IPS DF 6.9 (cell line): ENCODE results near the gene SYPL1.

Experiments used
- DNase-seq: peaks from one replicate; pipeline ENCODE4 v3.0.0-alpha.2; 2013; ENCODE audit warnings: low read depth, low spot score
- H3K27ac ChIP-seq: one replicate; pipeline ENCODE4 v1.5.1; 2013; ENCODE audit warnings: low read length, control low read depth
- H3K27me3 ChIP-seq: 2 replicates; pipeline ENCODE4 v1.6.1; 2013; ENCODE audit warnings: mild to moderate bottlenecking, low read length; ENCODE audit not compliant: control insufficient read depth, insufficient read depth
- H3K36me3 ChIP-seq: 2 replicates; pipeline ENCODE4 v1.6.1; 2013; ENCODE audit warnings: low read length; ENCODE audit not compliant: control insufficient read depth, insufficient read depth
- H3K4me1 ChIP-seq: 2 replicates; pipeline ENCODE4 v1.6.1; 2013; ENCODE audit warnings: low read length; ENCODE audit not compliant: control insufficient read depth, insufficient read depth
- H3K4me3 ChIP-seq: 2 replicates; pipeline ENCODE4 v1.5.1; 2013; ENCODE audit warnings: mild to moderate bottlenecking, low read length
- H3K9me3 ChIP-seq: 2 replicates; pipeline ENCODE4 v1.6.1; 2013; ENCODE audit warnings: low read length, inconsistent platforms; ENCODE audit not compliant: control insufficient read depth, insufficient read depth
- WGBS: extraction: QIAGEN DNeasy Blood & Tissue Kit; methylation state at CpG from one replicate; pipeline ENCODE4 v1.1.7; 2013; ENCODE audit warnings: mixed read lengths, missing lambda C conversion rate; ENCODE audit not compliant: insufficient read length, insufficient coverage; 5-methylcytosine and 5-hydroxymethylcytosine counted together

Gene SYPL1

GRCh38 chr7:106112118-106112971 lies at the start of gene SYPL1:
Gene SYPL1 (minus strand): TSS chr7:106112312. CDS start chr7:106112208, 104 bp downstream.
- no CpG with 5 or more reads among the region's 76 CpGs for WGBS
- Histone ChIP-seq H3K27ac (no peak within 1 kb of the TSS), H3K4me1 (no peaks in the 10 kb centered on the region; the same call in 1 of the 2 replicates), H3K36me3 (no peaks in the 10 kb centered on the region), H3K4me3 (peak within 1 kb of the TSS; percentile 94), H3K9me3 (no peaks in the 10 kb centered on the region), H3K27me3 (no peaks in the 10 kb centered on the region)
- DNase-seq: peak; percentile 54

GRCh38 chr7:106155027-106155426 lies 42.9 kb upstream of the SYPL1 start:
- Histone ChIP-seq H3K4me3 (no peak overlapping the region), H3K27me3 (no peaks in the 10 kb centered on the region), H3K27ac (no peak overlapping the region), H3K9me3 (no peaks in the 10 kb centered on the region), H3K36me3 (no peaks in the 10 kb centered on the region), H3K4me1 (no peaks in the 10 kb centered on the region)
- no CpG with 5 or more reads among the region's 4 CpGs for WGBS
- DNase-seq: no peak

DNA sequence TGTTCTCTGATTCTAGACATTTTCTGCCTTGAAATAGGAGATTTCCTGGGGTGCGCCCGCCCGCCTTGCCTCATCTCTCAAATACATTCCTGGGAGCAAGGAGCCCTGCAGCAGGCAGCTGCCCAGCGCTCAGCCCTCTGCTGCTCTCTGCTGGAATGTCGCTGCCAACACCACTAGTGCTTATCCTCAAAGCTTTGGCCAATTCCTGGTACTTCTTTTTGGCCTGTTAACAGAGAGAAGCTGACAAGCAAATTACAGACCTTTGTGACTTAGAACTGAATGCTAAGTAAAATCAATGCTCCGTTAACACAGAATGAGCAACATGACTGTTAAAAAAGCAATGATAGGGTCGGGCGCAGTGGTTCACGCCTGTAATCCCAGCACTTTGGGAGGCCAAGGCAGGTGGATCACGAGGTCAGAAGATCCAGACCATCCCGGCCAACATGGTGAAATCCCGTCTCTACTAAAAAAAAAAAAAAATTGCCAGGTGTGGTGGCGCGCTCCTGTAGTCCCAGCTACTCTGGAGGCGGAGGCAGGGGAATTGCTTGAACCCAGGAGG lies 41.9 kb upstream of the SYPL1 start:
- Histone ChIP-seq H3K27ac (no peak overlapping the region), H3K9me3 (no peaks in the 10 kb centered on the region), H3K27me3 (no peaks in the 10 kb centered on the region), H3K4me3 (no peak overlapping the region), H3K36me3 (no peaks in the 10 kb centered on the region), H3K4me1 (no peaks in the 10 kb centered on the region)
- DNase-seq: peak; percentile 74
- no CpG with 5 or more reads among the region's 15 CpGs for WGBS

DNA sequence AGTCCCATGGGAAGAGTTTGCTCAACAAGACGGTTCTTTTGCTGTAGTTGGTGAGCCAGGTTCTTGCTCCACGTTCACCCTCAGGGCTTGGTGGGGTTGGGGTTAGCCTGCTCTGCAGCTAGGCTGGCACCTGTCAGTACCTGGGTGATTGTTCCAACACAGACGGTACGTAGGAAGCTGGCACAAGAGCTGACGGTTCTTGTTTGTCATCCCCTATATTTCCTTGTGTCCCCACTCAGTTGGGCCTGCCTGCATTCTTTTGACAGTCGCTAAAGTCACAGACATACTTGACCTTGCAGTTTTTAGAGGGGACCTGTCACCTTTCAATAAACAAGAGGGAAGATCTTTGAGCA lies 40.2 kb upstream of the SYPL1 start:
- Histone ChIP-seq H3K4me3 (no peak overlapping the region), H3K4me1 (no peaks in the 10 kb centered on the region), H3K36me3 (no peaks in the 10 kb centered on the region), H3K27me3 (no peaks in the 10 kb centered on the region), H3K27ac (no peak overlapping the region), H3K9me3 (no peaks in the 10 kb centered on the region)
- WGBS: no CpG with 5 or more reads among the region's 6 CpGs
- DNase-seq: no peak

- H3K36me3 ChIP-seq: no peaks in the 10 kb centered on the region
- no peak overlapping the region for H3K27ac ChIP-seq
- no peaks in the 10 kb centered on the region for H3K4me1 ChIP-seq
- H3K27me3 ChIP-seq: no peaks in the 10 kb centered on the region
- WGBS: no CpG with 5 or more reads among the region's 7 CpGs
- no peaks in the 10 kb centered on the region for H3K9me3 ChIP-seq
- H3K4me3 ChIP-seq: no peak overlapping the region
- DNase-seq: no peak
Measured at GRCh38 chr7:106151459-106152312, 39.6 kb upstream of the SYPL1 start.

GRCh38 chr7:106143711-106144337 lies 31.7 kb upstream of the SYPL1 start:
- Histone ChIP-seq H3K4me1 (peaks cover 2% of the 10 kb centered on the region), H3K36me3 (no peaks in the 10 kb centered on the region), H3K27ac (no peak overlapping the region), H3K4me3 (no peak overlapping the region), H3K27me3 (no peaks in the 10 kb centered on the region), H3K9me3 (no peaks in the 10 kb centered on the region)
- no peak for DNase-seq
- no CpG with 5 or more reads among the region's 10 CpGs for WGBS

GRCh38 chr7:106142136-106142535 lies 30.0 kb upstream of the SYPL1 start:
- DNase-seq: no peak
- no CpG with 5 or more reads among the region's 1 CpG for WGBS
- H3K27me3 ChIP-seq: no peaks in the 10 kb centered on the region
- no peaks in the 10 kb centered on the region for H3K36me3 ChIP-seq
- H3K9me3 ChIP-seq: no peaks in the 10 kb centered on the region
- no peak overlapping the region for H3K4me3 ChIP-seq
- H3K4me1 ChIP-seq: peaks cover 2% of the 10 kb centered on the region
- no peak overlapping the region for H3K27ac ChIP-seq

DNA sequence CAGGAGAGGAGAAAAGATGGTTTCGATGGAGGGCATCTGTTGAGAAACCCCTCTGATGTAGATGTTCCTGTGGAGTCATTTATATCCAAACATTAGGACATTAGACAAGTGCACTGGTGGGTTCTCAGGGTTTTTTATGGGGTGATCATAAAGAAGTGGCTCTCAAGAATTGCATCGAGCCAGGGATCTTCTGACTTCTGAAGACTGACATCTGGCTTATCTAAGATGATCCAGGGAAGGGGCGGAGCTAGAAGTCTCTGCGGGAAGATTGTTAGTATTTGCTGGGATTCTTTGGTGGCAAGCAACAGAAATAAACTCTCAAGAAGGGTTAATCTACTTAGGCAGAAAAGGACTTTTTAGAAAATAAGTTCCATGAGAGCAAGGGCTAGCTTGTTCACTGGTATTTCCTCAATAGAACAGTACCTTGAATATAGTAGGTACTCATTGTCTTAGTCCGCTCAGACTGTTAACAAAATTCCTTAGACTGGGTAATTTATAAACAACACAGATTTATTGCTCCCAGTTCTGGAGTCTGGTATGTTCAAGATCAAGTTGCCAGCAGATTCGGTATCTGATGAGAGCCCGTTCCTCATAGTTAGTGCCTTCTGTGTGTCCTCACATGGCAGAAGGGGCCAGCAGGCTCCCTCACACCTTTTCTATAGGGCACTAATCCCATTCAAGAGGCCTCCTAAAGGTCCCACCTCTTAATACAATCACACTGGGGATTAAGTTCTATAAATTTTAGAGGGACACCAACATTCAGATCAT lies 28.5 kb upstream of the SYPL1 start:
- WGBS: no CpG with 5 or more reads among the region's 7 CpGs
- Histone ChIP-seq H3K4me1 (peaks cover 2% of the 10 kb centered on the region), H3K9me3 (no peaks in the 10 kb centered on the region), H3K4me3 (no peak overlapping the region), H3K27ac (no peak overlapping the region), H3K27me3 (no peaks in the 10 kb centered on the region), H3K36me3 (no peaks in the 10 kb centered on the region)
- DNase-seq: no peak

DNA sequence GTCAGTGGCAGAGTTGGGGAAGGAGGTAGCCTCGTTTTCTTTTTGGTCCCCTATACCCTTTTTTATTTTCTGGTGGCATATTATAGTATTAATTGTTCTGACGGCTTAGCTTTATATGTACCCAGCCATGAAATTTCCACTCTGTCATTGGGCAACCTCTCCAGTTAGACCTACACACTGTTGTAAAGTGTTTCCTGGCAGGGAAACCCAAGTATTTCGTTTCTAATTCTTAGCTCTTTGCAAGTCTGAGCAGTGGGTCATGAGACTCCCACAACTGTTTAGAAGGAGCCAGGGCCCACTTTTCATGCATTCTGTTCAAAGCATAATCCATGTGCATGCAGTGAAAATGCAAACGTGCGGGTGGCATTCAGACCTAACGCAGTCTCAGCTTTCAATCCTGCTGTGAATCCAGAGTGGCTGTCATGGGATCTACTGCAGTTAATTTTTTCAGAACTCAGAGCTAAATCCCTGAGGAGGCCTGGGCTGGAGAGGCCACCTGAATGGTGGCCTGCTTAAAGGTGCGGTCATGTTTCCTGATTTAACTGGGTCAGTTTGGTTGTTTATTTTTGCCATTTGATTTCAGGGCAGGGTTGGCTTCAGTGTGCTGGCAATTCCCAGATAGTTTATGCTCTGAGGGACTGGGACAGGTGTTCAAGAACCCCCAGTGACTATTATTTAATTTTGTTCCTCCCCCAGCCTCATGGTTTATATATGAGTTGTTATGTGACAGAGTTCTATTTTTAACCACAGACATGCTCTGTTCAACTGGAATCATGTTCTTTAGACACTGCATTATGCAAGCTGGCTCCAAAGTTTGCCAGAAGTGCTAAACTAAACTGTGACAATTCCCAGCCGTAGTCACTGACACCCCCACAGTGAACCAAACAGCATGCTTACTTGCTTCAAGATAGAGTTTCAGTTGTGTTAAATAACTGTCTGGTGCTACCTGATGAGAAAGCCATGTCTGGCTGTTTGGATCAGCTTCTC lies 27.4 kb upstream of the SYPL1 start:
- no peaks in the 10 kb centered on the region for H3K36me3 ChIP-seq
- peaks cover 2% of the 10 kb centered on the region for H3K4me1 ChIP-seq
- H3K27me3 ChIP-seq: no peaks in the 10 kb centered on the region
- WGBS: no CpG with 5 or more reads among the region's 8 CpGs
- H3K9me3 ChIP-seq: no peaks in the 10 kb centered on the region
- no peak overlapping the region for H3K27ac ChIP-seq
- no peak overlapping the region for H3K4me3 ChIP-seq
- DNase-seq: no peak
